Activated naive CD8-positive, alpha-beta T cell treated with anti-CD3 and anti-CD28 coated beads, Interleukin-2, amount 50 U/mL, for 16 hours (primary cell): Measurements from ENCODE around the gene VAT1L.
"Not testable (repeated sequence)": the region's sequence is repeated elsewhere in the genome, so short reads cannot be mapped to it uniquely, and the experiment has no call there.

Experiments used
- DNase-seq: peaks from one replicate; pipeline ENCODE4 v3.0.0-alpha.2; 2020; ENCODE audit warnings: low read depth, low spot score

The VAT1L gene

DNA sequence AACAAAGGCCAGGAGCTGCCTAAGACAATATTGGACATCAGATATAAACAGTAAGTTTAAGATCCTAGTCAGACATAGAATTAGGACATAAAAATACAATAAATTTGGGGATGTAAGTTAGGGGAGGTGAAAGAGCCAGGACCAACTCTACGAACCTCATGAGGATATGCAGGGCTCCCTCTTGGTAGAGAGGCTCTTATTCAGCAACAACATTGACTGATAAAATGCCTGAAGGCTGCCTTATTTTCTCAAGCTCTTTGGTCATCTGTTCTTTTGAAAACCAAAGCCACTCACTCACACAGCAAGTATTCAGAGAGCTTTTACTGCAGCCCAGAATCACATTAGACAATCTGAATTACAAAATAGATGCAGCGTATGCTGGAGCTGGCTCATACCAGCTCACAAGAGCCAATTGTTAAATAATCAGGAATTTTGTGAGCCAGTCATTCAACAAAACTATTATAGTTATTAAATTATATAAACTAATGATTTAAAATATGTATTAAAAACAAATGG is 125.4 kb downstream of the VAT1L start:
- no peak for DNase-seq

DNA sequence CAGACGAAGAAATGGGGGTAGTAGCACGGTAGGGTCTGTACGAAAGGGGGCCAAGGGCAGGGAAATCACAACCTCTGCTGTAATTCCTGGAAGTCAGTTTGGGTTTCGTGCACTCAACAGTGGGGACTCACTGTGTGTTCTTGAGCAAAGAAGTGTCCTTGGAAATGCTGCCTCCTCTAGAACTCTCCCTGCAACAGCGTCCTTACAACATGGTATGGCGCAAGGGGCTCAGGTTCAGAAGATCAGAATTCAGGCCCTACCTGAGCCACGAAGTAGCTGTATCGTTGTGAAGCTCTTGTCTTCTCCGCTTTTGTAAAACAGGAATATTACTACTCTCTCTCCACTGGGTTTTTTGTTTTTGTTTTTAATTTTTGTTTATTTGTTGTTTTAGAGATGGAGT is 127.7 kb downstream of the VAT1L start:
- DNase-seq, result no peak

DNA sequence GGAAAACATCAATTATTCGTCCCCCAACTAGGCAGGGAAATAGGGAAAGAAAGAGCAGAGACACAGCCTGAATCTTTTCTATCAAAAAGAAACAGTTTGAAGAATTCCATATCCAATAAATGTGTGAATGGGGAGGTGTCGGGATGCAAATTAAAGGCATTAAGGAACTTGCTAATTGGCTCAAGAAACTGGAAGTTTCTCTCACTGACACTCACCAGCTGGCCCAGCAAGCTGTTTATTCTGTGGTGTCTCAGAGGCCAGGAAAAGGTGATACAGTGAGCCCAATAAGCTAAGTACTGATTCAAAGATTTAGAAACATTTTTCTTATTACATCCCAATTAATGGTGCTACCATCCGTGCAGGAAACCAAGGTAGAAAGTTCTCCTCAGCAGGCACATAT is 129.6 kb downstream of the VAT1L start:
- DNase-seq, result no peak

DNA sequence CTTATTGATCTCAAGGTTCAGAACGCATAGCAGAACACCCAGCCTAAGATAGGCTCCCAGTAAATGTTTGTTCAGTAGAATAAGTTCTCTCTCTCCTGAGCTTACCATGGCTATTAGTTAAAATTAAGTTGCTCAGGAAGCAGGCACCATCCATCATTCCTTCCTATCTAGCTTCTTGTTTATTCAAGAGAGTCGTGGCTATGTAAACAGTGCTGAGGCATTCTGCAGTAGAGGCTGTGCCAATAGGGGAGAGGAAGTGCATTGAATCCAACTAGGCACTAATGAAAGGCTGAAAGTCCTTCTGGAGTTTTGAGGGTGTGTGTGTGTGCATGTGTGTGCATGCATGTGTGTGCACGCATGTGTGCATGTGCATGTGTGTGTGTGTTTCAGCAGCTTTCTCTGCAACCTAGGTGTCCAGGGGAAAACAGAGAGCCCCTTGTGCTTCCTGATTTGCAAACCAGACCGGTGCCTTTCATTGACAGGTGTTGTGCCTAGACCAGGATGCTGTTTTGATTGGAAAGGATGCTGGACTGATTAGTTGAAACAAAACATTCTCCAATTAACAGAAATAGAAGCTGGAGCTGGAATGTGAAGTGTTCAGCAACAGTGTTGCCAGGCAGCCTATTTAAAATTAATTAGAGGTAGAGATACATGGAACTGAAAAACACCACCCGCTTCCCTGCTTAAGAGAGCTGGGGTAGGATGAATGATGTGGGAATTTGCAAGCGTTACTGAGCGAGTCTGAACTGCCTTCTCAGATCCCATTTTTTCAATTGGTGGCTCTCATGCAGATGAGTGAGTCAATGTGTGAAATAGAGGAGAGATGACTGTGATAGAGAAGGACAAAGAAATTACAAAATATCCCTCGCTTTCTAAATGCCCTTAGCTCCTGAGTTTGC is 130.7 kb downstream of the VAT1L start:
- DNase-seq, result no peak

DNA sequence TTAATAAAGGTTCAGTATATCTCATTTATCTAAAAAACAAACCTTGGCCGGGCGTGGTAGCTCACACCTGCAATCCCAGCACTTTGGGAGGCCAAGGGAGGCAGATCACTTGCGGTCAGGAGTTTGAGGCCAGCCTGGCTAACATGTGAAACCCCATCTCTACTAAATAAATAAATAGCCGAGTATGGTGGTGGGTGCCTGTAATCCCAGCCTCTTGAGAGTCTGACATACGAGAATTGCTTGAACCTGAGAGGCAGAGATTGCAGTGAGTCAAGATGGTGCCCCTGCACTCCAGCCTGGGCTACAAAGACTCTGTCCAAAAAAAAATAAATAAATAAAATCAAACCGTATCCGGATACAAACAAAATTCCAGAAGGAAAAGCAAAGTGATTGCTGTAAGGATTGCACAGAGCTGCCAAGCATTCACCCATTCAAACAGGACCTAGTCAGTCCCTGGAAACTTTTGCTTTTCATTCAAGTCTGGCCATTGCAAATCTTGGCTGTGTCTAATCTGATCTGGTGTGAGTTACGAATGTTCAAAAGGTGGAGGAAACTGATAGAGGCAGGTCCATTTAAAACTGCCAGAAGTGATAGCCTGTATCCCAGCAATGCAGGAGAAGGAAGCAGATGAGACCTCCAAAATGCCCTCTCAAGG is 131.5 kb downstream of the VAT1L start:
- no peak for DNase-seq

DNA sequence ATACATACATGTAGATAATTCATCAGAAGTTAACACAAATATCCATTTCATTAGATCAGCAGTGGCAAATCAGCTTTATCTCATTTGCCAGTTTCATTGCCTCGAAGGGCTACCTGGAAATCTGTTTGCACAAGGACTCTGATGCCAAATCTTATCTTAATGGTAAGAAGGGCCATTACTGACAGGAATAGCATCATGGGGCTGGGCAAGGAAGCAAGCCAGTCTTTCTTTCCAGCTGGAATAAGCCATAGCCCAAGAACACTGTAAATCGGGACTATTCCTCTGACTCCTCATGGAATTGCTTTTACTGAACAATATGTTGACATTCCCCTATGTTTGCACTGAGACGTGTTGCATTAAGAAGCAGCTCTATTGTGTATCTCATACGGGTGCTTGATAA is 132.6 kb downstream of the VAT1L start:
- DNase-seq, result no peak

DNA sequence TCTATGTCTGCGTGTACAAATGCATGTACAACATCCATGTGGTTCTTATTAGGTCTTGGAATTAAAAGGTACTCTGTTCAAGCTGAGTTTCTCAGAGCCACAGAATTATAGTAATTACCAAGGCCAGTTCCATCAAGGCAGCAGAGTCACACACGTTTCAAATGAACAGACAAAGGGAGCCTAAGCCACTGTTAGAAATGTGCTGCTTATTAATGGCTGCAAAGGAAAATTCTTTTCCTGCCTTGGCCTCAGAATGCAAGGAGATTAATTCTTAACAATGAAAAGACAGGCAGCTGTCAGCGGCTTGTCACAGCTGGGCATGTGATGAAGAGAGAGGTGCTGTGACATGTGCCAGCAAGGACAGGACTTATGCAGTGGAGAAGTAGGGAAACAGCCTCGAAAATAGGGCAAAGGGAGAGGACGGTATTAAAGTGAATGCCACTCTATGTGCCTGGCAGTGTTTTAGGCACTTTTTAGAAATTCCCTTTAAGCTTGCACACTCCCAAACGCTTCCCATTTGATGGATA is 133.9 kb downstream of the VAT1L start:
- DNase-seq, result no peak

DNA sequence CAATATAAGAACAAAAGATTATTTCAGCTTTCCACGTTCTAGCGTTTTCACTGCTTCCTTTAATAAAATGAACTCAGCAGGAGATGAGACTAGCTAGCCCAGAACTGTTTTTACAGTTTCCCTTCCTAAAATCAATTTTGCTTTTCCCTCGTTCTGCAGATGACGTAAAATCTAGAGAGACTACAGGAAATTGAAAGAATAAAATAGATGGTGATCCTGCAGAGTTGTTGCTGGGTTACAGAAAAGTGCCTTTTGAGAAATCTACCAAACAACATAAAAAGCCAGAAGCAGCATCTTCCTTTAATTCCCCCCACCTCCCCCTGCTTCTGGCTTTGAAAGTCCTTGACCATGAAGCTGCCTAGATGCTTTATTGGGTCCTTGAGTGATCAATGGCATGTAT is 137.2 kb downstream of the VAT1L start:
- DNase-seq, result no peak

DNA sequence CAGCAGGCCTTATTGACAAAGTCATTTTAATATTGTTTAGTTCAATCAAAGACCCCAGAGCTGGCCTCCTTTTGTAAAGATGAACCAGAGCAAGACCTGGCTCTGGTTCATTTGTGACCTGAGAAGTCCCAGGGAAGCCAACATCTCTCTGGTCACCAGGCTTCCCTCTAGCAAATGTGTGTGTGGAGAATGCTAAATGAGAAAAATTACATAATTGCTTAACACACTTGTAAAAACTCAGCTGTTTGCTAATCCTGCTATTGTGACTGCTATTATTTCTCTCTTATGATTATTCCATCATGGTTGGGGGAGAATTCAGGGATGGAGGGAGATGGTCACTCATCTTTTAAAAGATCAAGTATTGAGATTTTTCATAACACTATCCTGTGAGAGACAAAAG is 139.7 kb downstream of the VAT1L start:
- no peak for DNase-seq

DNA sequence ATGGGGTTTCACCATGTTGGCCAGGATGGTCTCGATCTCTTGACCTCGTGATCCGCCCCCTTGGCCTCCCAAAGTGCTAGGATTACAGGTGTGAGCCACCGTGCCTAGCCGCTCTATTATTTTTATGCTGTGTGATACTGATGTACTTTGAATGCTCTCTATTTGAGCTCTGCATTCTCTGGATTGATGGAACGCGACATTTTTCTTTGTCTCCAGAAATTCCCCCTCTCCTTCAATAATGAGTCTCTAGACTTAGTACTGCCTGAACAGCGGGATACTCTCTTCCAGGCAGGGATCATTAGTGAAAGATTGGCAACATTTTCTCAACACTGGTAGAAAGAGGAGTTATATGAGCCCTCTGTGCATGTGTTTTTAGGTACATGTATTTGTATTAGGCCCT is 140.6 kb downstream of the VAT1L start:
- DNase-seq, result no peak

DNA sequence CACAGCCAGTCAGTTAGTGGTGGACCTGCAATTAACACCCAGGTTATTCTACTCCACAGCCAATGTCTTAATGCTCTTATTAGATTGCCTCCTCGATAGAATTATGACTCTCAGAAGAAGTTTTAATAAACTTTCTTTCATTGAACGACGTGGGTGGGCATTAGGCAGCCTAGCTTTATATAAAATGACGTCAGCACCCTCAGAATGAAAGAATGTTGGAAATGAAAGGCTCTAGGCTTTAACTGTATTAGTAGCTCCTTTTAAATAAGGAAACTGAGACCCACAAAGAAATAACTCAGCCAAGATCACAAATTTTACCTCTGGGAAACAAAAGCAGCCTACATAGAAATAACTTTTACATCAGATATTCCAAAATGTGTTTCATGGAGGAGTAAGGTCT is 142.7 kb downstream of the VAT1L start:
- DNase-seq, result no peak

DNA sequence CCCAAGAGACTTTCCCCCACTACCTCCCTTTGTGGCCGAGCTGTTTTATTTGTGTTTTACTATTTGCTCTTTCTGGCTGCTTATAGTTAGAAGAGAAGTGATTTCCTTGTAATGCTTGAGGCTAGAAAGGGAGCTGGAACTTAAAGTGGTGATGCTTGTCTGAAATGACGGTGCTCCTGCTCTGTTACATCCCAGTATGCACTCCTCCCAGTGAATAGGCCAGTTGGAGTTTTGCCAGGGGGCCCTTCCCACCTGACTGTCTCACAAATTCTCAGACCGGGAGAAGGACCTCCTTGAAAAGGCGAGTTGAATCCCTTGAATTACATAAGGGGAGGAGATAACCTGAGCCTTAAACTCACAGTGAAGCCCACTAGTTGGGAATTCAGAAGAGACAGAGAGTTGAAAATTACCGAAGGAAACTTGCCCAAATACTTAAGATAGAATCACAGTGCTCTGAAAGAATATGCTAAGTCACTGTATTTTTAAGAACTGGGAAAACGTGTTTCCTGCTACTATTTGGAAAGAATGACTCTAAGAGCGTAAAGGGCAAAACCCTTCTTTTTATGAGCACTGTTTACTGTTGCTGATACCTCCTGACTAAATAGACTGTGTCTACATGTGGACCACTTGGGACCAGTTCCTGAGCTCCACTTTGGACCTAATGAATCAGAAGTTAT is 149.2 kb downstream of the VAT1L start:
- no peak for DNase-seq

DNA sequence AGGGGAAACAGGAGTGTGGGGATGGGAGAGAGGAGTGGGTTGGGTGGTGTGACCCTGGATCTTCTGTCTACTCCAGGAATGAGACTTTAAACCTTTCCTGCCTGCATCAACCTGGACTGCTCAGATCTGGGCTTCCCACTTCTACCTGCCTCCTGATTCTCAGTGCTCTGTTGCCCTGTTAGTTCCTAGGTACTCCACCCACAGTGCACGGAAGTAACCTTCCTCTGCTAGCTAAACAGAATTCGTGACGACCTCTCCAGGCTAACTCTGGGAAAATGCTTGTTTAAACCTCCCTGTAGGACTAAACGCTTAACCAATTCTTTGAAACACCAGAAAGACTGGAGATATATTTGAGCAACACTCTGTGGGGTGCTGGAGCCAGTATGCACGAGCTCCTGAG is 150.5 kb downstream of the VAT1L start:
- DNase-seq, result no peak

DNA sequence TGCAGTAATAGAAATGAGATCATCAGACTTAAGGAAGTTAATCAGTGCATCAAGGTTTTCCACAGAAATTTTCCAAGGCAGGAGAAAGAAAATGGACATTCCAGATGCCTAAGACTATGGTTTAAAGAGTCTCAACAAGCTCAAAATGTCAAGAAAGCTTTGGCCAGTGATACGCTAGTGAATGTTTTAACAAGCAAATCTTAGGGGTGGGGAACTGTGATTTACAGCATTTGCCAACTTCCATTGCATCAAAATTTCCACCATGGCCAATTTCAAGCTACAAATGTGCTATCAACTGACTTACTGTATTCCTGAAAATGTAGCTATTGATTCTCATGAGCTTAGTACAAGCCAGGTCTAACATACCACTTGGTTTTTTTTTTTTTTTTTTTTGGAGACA is 151.6 kb downstream of the VAT1L start:
- DNase-seq, result no peak

DNA sequence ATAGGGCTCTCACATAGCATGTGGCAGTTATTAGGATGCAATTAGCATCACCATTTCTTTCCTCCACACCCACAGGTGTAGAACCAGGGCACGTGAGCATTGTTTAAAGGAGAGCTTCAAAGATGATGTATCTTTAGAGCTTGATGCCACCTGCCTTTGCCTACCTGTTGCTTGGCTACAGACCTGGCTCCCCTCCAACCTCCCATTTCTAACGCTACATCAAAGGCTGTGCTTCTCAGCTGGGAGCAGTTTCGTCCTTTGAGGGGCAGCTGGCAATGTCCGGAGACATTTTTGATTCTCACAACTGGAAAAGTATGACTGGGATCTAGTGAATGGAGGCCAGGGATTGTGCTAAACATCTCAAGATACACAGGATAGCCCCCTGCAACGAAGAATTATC is 155.4 kb downstream of the VAT1L start:
- no peak for DNase-seq

DNA sequence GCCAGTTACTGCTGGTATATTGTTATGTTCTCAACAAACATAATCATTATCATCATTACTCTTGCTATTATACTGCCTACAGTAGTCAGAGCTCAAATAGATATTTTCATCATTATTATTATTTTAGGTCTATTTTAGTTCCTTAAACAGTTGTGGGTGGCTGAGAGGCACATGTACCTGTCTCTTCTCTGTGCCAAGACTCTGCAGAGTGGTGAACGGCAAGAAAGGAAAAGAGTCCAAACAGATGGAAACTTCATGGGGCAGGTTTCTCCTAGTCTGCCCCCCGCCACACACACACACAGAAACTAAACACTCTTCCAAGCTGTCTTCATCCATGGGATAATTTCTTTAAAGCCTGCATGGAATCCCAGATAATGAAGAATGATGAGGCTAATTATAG is 156.3 kb downstream of the VAT1L start:
- DNase-seq, result no peak

DNA sequence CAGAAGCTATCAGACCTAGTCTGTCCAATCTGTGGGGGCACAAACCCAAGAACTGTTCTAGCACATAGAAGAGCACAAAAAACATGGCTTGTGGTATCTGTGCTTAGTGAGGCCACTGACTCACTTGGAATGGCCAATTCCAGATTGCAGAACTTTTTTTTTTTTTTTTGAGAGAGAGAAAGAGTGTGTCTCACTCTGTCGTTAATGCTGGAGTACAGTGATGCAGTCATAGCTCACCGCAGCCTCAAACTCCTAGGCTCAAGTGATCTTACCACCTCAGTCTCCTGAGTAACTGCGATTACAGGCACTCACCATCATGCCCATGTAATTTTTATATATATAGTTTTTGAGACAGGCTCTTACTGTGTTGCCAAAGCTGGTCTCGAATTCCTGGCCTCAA is 156.8 kb downstream of the VAT1L start:
- no peak for DNase-seq

DNA sequence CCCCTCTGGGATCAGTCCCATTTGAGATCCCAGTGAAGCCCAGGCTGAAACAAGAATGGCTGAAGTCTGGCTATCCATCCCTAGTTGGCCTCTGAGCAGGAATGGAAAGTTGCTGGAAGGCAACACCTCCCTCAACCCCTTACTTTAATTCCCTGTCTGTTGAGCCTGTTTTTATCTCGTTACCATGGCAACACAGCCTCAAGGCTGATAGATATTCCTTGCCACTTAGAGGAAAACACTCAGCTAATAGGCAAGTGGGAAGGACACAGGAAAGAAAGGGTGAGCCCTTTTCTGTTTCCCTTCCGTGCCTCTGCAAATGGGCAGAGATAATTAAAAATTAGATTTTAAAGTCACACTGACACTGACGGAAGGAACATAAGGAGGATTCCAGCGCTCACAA is 158.5 kb downstream of the VAT1L start:
- DNase-seq, result no peak

DNA sequence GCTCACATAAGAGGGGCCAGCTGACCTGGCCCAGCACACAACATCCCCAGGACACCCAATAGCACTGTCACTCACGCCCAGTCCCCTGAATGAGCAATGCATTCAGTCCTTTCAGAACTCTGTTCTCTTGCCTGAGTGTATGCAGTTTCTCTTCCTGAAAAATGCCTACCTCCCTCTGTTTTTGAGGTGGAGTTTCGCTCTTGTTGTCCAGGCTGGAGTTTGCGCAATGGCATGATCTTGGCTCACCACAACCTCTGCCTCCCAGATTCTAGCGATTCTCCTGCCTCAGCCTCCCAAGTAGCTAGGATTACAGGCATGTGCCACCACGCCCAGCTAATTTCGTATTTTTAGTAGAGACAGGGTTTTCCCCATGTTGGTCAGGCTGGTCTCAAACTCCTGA is 159.2 kb downstream of the VAT1L start:
- not testable (repeated sequence) for DNase-seq

DNA sequence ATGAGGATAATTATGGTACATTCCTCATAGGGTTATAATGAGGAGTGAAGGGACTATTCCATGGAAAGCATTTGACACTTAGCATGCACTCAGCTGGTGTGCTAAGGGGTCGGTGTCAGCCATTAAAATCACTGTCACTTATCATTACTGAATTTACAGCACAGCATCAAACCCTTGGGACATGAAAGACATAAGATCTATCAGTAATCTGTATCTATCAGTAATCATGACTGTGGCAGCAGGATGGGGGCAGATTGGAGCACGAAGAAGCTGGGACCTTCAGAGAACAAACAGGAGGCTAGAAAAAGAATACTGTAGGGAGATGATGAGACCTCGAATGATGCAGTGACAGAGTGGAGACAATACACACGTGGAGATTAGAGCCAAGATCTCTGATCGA is 160.5 kb downstream of the VAT1L start:
- DNase-seq, result no peak

DNA sequence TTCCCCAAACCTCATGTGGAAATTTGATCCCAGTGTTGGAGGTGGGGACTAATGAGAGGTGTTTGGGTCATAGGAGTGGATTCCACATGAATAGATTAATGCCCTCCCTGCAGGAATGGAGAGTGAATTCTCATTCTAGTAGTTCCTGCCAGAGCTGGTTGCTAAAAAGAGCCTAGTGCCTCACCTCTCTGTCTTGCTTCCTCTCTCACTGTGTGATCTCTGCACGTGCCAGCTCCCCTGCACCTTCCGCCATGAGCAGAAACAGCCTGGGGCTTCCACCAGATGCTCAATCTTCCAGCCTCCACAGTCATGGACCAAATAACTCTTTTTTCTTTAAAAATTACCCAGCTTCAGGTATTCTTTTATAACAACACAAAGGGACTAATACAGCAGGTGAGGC is 161.1 kb downstream of the VAT1L start:
- no peak for DNase-seq

DNA sequence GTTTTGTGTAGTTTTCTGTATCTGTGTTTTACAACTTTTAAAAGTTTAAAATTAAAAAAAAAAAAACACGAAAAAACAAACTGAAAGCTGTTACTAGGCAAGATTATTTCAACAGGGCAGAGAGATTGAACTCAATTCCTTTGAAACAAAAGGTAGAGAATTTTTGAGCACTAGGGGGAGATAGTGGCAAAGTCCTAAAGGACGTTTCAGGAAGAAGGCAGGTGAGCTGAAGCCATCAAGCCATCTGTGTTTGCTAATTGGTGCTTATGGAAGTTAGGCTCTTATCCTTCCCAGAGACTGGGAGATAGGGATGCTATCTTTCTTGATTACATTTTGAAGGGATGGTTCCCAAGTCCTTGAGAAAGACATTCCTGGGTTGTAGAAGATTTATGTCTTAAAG is 163.4 kb downstream of the VAT1L start:
- no peak for DNase-seq
